GM19023 (cell line): ENCODE results near the gene VAPB.

Source experiments
- ATAC-seq: cut with Tn5 transposase; IDR thresholded peaks from one replicate; pipeline ENCODE4 v1.9.1; 2021; ENCODE audit warnings: mild to moderate bottlenecking, moderate library complexity; ENCODE audit not compliant: unreplicated experiment

VAPB gene

DNA sequence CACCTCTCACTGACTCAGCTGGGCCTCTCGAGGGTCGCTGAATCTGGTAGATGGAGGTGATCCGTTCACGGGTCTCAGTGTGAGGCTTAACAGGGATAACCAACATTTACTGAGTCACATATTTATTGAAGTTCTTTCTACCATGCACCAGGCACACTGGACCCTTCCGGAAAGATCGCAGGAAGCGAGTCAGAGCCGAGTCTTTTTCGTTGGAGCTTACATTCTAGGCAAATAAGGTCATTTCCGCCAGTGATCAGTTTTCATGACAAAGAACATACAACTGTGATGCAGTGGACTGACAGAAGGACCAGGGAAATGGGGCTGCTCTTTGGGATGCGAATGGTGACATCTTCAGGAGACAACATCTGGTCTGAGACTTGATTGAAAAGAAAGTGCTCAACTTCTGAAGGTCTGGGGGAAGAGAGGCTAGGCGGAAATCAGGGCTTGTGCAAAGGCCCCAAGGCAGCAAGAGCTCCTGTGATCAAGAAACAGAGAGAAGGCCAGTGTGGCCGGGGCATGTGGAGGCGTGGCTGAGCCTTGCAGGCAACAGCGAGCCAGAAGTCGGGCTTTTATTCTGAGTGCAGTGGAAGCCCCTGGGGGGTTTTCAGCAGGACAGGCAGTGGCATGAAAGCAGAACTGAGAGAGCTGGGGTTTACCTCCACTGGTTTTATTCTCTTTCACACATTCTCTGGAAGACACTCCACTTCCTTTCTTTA is 69.5 kb downstream of the VAPB start:
- peak; percentile 96 for ATAC-seq

DNA sequence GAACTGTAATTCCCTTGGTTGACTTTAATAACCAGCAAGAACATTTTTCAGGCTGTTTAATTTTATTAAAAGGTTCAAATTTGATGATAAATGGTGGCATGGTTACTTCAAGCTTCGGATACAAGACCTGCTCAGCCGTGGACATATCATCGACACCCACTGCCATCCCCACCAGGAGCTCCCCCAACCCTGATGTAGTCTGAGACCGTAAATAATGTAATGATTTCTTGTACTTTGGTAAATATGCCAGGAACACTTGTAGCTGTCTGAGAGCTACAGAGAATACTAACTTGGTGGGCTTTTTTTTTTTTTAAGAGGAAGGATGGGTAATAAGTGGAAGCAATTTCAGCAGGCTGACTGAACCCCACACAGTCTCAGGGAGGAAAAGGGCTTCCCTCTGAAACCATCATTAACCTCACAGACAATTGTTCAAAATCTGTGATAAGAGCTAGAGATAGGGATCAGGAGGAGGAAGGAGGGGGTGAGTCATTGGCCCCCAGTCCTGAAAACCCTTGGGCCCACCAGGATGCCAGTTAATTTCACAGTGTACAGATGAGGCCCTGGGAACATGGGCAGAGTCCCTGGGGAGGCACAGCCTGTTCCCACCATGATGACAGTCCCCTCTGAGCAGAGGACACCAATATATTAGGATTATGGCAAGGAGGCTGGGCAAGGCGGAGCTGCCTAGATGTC is 70.2 kb downstream of the VAPB start:
- peak; percentile 20 for ATAC-seq

DNA sequence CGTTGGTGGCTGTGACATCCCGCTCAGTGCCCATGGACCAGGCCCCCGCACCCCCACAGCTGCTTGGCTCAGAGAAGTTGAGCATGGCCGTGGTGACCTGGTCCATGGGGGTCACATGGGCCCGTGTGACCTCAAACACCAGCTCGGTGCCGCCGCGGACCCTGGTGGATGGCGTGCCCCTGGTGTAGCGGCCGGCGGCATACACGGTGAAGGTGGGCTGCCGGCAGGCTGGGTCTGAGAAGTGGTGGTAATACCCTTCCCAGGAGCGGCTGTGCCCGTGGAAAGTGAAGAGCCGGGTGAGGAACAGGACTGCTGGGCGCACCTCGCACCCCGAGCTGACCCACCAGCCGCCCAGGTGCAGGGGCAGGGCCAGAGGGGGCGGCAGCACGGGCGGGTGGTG is 72.1 kb downstream of the VAPB start:
- ATAC-seq = no peak

DNA sequence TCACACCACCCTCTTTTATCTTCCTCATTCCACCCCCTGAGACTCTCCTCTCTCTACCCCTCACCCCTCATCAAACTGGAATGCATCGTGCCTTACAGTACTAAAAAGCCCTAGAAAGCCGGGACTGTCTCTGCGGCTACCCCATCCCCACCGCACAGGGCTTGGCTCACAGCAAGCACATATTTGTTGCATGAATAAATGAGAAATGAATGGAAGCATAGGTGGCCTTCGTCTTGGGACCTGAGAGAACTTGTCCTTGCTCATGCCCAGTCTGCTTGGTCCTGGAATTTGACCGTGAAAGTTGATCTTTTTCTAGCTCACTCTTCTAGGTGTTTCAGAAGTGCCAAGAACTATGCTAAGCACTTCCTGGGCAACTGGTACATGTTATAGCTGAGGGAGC is 72.9 kb downstream of the VAPB start:
- no peak for ATAC-seq

DNA sequence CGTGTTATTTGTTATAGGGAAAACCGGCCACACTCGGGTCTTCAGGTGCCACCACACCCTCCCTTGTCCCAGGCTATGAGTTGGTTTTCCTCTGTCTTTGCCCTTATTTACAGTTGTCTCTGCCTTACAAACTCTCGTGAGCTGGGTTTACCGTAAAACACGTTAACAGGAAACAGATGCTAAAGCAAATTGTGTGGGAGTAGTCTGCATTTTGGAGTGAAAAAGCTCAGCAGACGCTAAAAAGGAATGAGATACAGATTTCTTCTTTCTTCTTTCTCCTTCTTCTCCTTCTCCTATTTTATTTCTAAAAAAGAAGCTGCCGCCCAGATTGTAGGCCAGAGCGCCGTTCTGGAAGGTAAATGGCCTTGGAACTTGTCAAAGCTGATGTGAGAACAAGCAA is 74.2 kb downstream of the VAPB start:
- no peak for ATAC-seq

DNA sequence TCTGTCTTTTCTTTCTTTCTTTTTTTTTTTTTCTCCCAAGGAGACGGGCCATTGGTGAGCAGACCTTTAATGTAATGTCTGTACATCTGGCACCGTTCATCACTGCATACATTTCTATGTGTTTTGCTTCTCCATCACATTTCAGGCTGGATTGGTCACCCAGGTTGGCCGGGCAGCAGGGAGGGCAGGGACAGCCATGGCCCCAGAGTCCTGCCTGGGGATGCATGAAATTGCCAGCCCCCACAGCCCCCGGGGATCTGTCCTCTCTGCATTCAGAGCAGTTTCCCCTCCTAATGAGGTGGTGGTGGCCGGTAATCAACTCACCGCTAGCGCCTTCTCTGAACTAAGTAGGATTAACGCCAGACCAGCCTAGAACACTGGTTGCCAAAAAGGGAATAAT is 75.8 kb downstream of the VAPB start:
- ATAC-seq = no peak

DNA sequence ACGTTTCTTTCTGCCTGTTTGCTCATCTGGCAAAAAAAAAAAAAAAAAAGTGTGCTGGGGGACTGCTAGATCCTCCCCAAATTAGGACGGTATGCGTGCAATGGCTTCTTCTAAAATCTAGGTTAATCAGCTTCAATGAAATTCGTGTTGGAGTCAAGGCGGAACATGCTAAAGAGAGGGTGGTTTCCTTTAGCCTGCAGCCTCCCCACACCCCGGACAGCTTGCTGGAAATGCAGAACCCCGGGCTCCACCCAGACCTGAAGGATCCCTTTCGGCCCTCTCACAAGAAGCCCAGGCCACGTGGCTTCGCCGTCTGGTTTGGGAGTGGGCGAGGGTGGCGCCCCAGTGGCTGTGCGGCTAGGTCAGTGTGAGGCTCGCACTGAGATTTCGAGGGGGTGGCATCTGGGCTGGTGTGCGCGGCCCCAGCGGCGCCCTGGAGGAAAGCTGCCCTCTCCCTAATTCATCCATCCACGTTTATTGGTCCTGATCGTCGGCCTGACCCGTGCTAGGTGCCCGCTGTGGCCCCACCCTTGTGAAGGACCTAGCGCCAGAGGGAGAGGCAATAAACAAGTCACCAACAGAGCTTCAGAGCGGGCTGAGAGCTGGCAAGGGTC is 77.2 kb downstream of the VAPB start:
- no peak for ATAC-seq

DNA sequence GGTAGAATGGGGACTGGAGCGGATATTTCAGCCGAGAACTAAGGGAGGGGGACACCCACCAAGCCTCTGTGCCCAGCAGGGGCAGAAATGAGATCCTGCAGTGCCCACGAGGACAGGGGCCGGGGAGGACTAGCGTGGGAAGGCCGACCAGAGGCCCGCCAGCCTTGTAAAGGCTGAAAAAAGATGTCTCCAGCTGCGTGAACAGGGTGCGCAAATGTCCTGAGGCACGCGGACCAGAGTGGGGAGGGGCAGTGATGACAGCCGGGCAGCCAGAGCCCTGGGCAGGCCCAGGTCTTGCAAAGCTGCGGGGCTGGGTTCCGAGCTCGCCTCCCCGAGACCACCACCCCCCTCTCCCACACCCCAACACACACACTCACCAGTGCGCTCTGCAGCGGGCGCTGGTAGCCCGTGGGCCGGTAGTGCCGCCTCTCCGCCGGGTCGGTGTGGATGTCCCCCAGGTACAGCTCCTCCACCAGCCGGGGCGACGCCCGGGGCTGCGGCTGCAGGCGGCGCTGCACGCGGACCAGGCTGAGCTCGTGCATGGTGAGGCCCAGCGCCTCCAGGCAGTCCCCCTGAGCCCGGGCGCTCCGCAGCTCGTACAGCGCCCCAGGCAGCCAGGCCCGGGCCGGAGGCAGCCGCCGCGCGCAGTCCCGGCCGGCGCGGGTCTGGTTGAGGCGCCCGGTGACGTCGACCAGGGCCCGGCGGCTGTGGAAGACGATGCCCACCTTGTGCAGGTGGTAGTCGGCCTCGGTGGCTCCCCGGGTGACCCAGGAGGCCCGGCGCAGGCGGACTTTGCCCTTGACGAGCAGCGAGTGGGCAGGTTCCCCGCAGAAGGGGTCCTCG is 77.9 kb downstream of the VAPB start:
- ATAC-seq = no peak

DNA sequence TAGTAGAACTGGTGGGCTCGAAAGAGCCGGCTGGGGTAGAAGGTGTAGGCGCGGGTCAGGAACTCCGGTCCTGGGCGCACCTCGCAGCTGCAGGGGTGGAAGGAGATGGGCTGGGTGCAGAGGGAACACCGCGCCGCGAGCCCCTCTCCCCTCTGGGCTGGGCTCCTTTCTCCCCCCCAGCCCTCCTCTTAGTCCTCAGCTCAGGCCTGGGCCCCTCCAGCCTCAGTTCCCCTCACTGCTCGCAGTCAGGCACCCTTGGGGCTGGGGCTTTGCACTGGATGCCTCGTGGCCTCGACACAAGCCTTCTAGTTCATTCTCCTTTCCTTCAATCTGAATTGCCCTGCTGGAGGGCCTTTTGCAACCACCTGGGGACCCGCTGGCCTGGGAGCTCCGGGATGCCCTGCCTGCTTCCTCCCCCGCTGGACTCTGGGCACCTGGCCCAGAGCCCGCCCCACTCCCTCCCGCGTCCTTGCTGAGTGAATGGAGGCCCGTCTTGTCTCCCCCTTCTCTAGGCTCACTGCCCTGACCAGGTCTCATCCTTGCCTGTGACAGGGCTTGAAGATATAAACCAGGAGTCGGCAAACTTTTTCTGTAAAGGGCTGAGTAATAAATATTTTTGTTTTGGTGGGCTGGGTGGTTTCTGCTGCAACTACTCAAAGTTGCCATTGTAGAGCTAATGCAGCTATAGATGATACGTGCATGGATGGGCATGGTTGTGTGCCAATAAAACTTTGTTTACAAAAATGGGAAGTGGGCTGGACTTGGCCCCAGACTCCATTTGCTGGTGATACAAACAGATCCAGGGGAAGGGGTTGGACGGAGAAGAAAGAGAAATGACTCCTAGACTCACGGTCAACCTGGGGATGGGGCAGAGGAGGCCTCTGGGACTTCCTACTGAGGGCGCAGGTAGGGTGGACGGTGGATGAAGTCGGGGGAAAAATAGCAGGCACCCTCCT is 78.8 kb downstream of the VAPB start:
- ATAC-seq = no peak

DNA sequence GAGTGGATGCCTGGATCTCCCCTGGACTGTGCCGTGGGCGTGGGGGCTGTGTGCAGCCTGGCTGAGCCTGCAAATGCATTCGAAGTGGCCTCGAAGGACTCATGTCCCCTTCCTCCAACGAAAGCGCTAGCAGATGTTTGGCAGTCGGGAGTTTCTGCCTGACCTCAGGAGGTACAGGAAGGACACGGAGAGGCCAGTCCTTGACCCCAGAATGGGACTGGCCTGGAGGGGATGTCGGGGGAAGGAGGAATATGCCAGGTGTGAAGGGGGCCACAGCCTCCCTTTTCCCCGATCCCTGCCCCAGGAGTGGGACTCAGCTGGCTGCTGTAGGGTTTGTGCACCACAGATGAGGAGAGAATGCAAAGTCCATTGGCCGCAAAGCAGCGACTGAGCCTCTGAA is 80.6 kb downstream of the VAPB start:
- no peak for ATAC-seq

DNA sequence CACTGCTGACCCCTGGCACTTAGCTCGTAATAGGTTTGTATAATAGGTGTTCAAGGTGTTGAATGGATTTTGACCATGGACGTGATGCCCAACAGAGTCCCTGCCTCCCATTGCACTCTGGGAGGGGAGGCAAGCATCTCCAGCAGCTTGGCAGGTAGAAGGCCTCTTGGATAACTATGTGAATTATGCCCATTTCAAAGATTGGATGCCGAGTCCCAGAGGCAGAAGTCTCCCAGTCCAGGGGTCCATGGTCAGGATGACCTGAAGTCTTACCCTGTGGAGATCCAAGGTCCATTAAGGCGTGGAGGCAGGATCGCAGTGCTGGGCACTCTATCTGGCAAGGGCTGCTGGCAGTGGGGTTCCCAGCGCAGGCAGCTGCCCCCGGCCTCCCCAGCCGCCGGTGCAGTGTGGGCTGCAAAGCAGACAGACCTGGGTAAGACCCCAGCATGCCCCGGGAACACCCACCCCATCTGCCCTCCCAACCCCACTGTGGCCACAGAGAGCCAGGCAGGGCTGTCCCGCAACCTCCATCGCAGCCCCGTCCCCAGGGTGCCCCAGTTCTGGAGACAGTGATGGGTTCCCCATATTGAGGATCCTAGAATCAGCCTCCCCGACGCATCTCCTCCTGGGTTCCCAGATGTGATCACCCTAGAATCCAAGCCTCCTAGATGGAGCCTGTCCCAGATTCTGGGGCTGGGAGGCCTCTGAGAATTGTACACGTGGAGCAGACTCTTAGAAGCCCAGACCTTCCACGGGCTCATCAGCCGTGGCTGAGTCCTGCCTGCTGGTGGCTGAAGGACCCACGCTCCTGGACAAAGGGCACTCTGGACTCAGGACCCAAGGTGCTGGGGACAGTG is 81.5 kb downstream of the VAPB start:
- ATAC-seq = no peak

DNA sequence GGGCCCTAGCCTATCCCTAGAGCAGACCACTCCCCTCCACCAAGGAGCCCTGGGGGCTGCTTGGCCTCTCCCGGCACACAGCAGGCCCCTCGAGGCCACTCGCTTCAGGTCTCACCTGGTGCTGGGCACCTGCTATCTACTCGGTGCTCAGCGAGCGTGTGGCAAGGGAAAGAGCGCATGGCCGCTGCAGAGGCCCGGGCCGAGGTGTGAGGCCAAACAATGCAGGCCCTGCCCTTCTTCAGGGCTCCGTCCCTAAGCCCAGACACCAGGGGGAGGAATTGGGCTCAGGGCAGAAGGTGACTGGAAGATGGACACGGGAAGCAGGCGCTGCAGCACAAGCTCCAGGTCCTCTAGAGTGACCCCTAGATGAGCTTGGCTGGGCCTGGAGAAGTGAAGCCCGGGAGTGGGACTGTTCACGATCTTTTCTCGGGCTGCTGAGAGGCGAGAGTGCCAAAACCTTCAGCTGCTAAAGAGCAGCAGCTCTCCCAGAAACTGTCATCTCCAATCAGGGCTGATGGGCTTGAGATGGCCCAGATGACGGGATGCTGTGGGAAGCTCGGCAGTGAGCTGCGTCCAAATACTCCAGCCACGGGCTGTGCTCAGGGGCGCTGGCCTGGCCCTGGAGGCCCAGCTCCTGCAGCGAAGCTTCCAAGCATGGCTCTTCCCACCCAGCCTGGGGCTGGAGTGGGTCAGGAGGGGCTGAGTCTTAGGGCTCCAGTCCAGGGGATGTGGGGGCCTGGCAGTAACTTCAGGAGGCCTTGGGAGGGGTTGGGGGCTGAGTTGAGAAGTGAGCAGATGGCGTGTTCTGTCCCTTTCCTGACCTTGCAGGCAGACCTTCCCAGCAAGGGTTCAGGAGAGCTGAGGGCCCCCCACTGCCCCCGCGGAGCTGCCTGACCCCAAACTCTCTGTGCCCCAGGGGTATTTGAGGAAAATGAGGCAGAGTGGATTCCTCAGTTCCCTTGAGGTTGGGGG is 82.5 kb downstream of the VAPB start:
- ATAC-seq = no peak

DNA sequence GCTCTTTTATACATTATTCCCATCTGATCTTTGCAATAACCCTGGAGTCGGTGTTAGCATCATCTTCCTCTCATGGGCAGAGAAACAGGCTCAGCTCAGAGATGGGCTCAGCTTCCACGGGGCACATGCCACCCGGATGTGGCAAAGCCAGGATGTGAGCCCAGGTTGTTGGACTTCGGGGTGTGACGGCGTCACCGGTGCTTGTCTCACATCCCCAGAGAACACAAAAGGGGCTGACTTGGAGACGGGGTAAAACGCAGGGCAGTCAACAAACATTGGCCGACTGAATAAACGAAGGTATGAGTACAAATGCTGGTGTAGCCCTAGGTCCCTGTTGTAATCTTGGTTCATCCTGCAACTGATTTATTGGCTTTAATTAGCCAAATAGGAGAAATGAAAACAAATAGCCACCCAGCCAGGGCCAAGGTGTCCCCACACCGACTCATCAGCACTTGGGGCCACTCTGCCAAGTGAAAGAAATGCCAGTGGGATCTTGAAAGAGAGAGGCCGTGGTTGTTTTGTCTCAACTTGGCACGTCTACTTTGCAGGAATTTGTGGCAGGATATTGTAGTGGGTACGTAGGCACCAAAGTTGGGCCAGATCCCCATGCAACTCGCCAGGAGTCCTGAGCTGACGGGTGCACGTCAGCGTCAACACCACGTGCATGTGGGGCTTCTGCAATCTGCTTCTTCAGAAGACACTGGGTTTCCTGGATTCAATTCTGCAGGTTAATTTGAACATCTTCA is 83.4 kb downstream of the VAPB start:
- ATAC-seq = no peak

DNA sequence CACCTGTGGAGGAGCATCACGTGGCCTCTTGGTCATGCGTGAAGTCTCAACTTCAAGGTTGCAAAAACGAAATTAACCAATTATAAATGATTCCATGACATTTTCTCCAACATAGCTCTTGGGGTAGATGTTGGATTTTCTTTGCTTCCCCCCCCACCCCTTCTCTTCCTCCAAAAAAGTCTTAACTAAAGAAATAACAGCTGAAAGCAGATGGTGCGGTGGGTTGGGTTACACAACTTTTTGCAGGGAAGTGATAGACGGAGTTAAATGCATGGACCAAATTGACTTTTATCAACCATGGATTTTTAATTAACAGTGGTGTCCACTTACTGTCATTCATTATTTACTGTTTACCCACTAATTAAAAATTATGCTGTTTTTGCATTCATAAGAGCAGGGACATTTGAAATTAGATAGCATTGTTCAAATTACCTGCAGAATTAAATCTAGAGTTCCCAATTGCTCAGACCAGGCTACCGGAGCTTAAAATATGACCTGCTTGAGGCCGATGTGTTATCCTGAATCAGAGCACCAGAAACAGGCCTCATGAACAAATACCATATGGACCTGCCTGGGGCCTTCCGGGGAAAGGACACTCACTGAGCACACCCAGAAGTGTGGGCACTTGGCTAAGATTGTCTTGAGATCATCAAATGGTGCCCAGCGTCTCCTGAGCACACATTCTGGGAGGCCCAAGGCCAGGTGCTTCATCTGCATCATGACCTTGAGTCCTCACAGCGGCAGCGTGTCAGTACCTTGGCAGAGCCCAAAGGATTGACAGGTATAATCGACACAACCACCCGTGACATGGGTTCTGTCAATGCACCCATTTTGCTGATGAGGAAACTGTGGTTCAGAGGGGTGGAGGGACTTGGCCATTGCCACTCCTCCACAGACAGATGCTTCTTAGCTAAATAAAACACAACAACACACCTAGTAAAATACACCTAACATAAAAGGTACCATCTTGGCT is 84.7 kb downstream of the VAPB start:
- ATAC-seq = no peak

DNA sequence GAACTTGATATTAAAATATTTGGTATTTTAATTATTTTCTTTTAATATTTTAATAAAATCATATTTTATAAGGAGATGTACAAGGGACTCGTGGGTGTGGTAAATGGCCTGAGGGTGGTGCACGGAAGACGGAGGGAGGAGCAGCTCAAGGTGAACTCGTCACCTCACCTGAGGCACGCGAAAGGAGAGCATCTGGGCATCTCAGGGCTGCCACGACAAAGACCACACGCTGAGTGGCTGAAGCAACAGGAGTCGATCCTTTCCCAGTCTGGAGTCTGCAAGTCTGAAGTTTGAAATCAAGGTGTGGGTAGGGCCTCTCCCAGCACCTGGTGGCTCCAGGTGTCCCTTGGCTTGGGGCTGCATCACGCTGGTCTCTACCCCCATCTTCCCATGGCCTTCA is 86.4 kb downstream of the VAPB start:
- ATAC-seq = no peak

DNA sequence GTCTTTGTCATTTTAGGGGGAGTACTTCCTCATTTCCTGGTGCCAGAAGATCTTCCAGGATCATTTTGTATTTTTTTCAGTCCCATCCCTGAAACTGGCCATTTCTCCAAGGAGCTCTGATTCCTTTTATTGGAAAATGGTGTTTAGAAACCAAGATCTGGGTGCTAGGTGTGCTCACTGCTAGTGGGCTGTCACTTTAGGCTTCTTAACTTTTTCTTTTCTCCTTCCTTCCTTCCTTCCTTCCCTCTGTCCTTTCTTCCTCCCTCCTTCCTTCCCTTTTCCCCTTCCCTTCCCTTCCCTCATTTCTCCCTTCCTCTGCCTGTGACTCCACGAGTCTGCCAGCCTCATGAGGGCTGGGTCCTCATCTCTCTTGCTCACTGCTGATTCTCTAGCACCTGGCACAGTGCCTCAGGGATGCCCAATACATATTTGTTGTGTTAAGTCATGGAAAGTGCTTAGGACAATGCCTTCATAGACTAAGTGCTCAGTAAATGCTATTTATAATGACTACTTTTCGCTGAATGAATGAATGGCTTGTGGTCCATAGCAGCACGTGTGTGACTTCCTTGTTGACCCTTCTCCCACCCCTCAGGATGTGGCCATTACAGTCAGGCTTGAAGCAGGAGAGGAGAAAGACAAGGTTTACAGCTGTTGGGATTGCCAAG is 89.2 kb downstream of the VAPB start:
- no peak for ATAC-seq
